OCI-LY7 (cell line): ENCODE data around the gene SCAF8. TPM values are rescaled to one million over a fixed set of nuclear protein-coding genes. Genes with fewer than 3 reads are reported as not detected.

Experiments used
- BruUV-seq: library from RNA; stranded (reverse); fragments of 400-500 nt; replicated peaks from 2 replicates; lab custom pipeline; 2021; lab: Mats Ljungman, UMichigan
- CTCF ChIA-PET: fragments of 300-600 bp; sonication (Branson Sonifier 250); formaldehyde crosslinking; loops from one replicate; lab custom pipeline; 2022; ENCODE audit warnings: antibody characterized with exemption; ENCODE audit not compliant: unreplicated experiment; lab: Charles Lee
- POLR2A ChIA-PET: fragments of 300-600 bp; sonication (Branson Sonifier 250); formaldehyde crosslinking; loops from one replicate; lab custom pipeline; 2022; ENCODE audit warnings: antibody characterized with exemption; lab: Charles Lee
- DNase-seq: peaks from one replicate; pipeline ENCODE4 v3.0.0-alpha.2; 2015; ENCODE audit warnings: low spot score
- H2AFZ ChIP-seq: fragments of 200-600 bp; sonication (generic), shearing (Covaris generic); 2 replicates; pipeline ENCODE4 v1.6.1; 2014; ENCODE audit warnings: mild to moderate bottlenecking, antibody characterized with exemption, low read length, moderate library complexity
- H3K27ac ChIP-seq: fragments of 200-600 bp; sonication (generic); 2 replicates; pipeline ENCODE4 v1.5.1; 2014; ENCODE audit warnings: mixed run types, low read depth, mild to moderate bottlenecking, moderate library complexity, low read length, inconsistent platforms; ENCODE audit not compliant: poor library complexity, severe bottlenecking
- H3K36me3 ChIP-seq: fragments of 200-600 bp; sonication (generic); 2 replicates; pipeline ENCODE4 v1.6.1; 2014; ENCODE audit warnings: mild to moderate bottlenecking, antibody characterized with exemption, low read length, moderate library complexity, mixed read lengths; ENCODE audit not compliant: insufficient read depth
- H3K4me1 ChIP-seq: fragments of 200-600 bp; sonication (generic); 2 replicates; pipeline ENCODE4 v1.5.1; 2014; ENCODE audit warnings: mild to moderate bottlenecking, low read length; ENCODE audit not compliant: insufficient read depth, poor library complexity, severe bottlenecking
- H3K4me2 ChIP-seq: fragments of 200-600 bp; sonication (generic); 2 replicates; pipeline ENCODE4 v1.6.1; 2014; ENCODE audit warnings: mild to moderate bottlenecking, low read length
- H3K4me3 ChIP-seq: fragments of 200-600 bp; sonication (generic); 2 replicates; pipeline ENCODE4 v1.5.1; 2014; ENCODE audit warnings: mild to moderate bottlenecking, low read depth, low read length; ENCODE audit not compliant: poor library complexity, severe bottlenecking
- H3K79me2 ChIP-seq: fragments of 200-600 bp; sonication (generic); 2 replicates; pipeline ENCODE4 v1.6.1; 2016; ENCODE audit warnings: low read depth, mild to moderate bottlenecking, low read length, moderate library complexity, mixed read lengths; ENCODE audit not compliant: insufficient read depth
- H3K9me2 ChIP-seq: fragments of 200-600 bp; sonication (generic); 2 replicates; pipeline ENCODE4 v1.6.1; 2016; ENCODE audit warnings: mild to moderate bottlenecking, low read length, mixed read lengths; ENCODE audit not compliant: insufficient read depth
- H3K9me3 ChIP-seq: fragments of 200-600 bp; sonication (generic); 2 replicates; pipeline ENCODE4 v1.6.1; 2014; ENCODE audit warnings: mild to moderate bottlenecking, mixed run types, low read length, mixed read lengths
- H4K20me1 ChIP-seq: fragments of 200-600 bp; sonication (generic); 2 replicates; pipeline ENCODE4 v1.6.1; 2014; ENCODE audit warnings: mild to moderate bottlenecking, antibody characterized with exemption, low read length, moderate library complexity, mixed read lengths; ENCODE audit not compliant: insufficient read depth
- CTCF ChIP-seq: fragments of 200-600 bp; sonication (generic); conservative IDR thresholded peaks from 2 replicates; pipeline ENCODE4 v1.5.1; 2014; ENCODE audit warnings: mild to moderate bottlenecking, antibody characterized with exemption, low read length, moderate library complexity, mixed read lengths
- EZH2phosphoT487 ChIP-seq: fragments of 200-600 bp; sonication (generic); IDR thresholded peaks from 2 replicates; pipeline ENCODE4 v1.6.1; 2018; ENCODE audit warnings: low read depth, borderline replicate concordance, mild to moderate bottlenecking, mixed run types, antibody characterized with exemption, low read length, moderate library complexity, mixed read lengths
- intact Hi-C: fragments of 100-400 bp; cut with micrococcal nuclease; formaldehyde crosslinking; loops from one replicate; pipeline ENCODE4 v1.10.0; 2022; ENCODE audit not compliant: unreplicated experiment
- total RNA-seq, 2 experiments: library from RNA; depleted of rRNA in 1 of 2; stranded (reverse); fragments of >200 nt in 1 of 2; shearing (Covaris generic) in 1 of 2; gene quantifications; 2 replicates each; pipeline ENCODE4 v1.2.3, GENCODE V29; 2014 to 2022

SCAF8 gene
- total RNA-seq, 2 experiments from 2014 or later, result 25.8 to 47.0 TPM

- Histone ChIP-seq H3K4me3 (no peak overlapping the region), H3K79me2 (peaks cover 100% of the 10 kb centered on the region), H4K20me1 (no peaks in the 10 kb centered on the region; the same call in 1 of the 2 replicates), H3K4me2 (no peak overlapping the region), H3K4me1 (peaks cover 13% of the 10 kb centered on the region), H3K36me3 (peaks cover 72% of the 10 kb centered on the region), H3K27ac (no peak overlapping the region), H3K9me2 (no peaks in the 10 kb centered on the region), H3K9me3 (peaks cover 3% of the 10 kb centered on the region; the same call in 1 of the 2 replicates), H2AFZ (no peak overlapping the region)
- ChIA-PET CTCF (interaction anchor here (0.6 kb wide), 1 partner anchor 20 kb away, joined by 3 read pairs; no protein-coding TSS in a partner anchor), POLR2A (interaction anchor here (1.1 to 3.0 kb wide), 3 partner anchors 12 to 27 kb away, joined by 3 to 16 read pairs (median 6); no protein-coding TSS in a partner anchor)
- intact Hi-C loops, result no loop called here
- no peak for TF ChIP-seq CTCF
- no peak for TF ChIP-seq EZH2phosphoT487
- BruUV-seq, result no TSS peak
- DNase-seq, result no peak
Observed at GRCh38 chr6:154749341-154749740, 16.1 kb downstream of the SCAF8 start.

GRCh38 chr6:154751011-154751800, 18.0 kb downstream of the SCAF8 start:
- Histone ChIP-seq H3K9me3 (peaks cover 3% of the 10 kb centered on the region; the same call in 1 of the 2 replicates), H2AFZ (no peak overlapping the region), H3K4me3 (no peak overlapping the region), H3K36me3 (peaks cover 53% of the 10 kb centered on the region), H4K20me1 (peaks cover 7% of the 10 kb centered on the region), H3K4me1 (peaks cover 13% of the 10 kb centered on the region), H3K79me2 (peaks cover 100% of the 10 kb centered on the region), H3K9me2 (no peaks in the 10 kb centered on the region), H3K4me2 (no peak overlapping the region), H3K27ac (no peak overlapping the region)
- intact Hi-C loops, result no loop called here
- ChIA-PET CTCF (no interaction called here), POLR2A (interaction anchor here (0.7 to 1.5 kb wide), 4 partner anchors 12 to 67 kb away, joined by 3 to 6 read pairs (median 4); no protein-coding TSS in a partner anchor)
- DNase-seq, result no peak
- TF ChIP-seq CTCF (no peak), EZH2phosphoT487 (no peak)
- BruUV-seq, result no TSS peak
